ENCODE measurements around the gene PDE7B.

DNA sequence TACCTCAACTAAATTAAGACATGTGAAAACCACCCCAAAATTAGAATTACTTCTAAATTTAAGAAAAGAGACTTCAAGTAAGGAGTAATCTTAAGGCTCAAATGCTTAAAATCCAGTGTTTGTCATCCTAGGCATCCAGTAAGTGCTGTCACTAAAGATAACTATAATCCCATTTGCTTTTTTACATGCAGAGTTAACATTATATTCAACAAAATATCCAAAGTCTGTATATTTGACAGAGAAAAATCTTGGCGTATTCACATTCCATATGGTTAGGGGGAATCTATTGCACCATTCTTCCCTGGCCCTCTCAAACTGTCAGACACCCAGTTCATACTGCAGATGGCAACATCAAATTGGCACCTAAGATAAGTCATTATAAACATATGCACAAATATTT lies 381.2 kb downstream of the PDE7B start:
- TF ChIP-seq CTCF (conservative IDR thresholded peaks at IDR 0.05; ENCODE audit: low read depth, low read length) (no peak), EZH2 (IDR thresholded peaks at IDR 0.05; ENCODE audit: low read length, unreplicated experiment) (no peak)
